Measurements from ENCODE around the gene KITLG. TPM values are rescaled to one million over a fixed set of nuclear protein-coding genes. Genes with fewer than 3 reads are reported as not detected.
A peak's percentile ranks its signal among the peaks of the same experiment; 100 is the strongest.
"Not testable (repeated sequence)": the region's sequence is repeated elsewhere in the genome, so short reads cannot be mapped to it uniquely, and the experiment has no call there.

KITLG gene
- total and polyA plus RNA-seq, 9 donors = 10.8 to 22.0 (median 13.7) TPM

DNA sequence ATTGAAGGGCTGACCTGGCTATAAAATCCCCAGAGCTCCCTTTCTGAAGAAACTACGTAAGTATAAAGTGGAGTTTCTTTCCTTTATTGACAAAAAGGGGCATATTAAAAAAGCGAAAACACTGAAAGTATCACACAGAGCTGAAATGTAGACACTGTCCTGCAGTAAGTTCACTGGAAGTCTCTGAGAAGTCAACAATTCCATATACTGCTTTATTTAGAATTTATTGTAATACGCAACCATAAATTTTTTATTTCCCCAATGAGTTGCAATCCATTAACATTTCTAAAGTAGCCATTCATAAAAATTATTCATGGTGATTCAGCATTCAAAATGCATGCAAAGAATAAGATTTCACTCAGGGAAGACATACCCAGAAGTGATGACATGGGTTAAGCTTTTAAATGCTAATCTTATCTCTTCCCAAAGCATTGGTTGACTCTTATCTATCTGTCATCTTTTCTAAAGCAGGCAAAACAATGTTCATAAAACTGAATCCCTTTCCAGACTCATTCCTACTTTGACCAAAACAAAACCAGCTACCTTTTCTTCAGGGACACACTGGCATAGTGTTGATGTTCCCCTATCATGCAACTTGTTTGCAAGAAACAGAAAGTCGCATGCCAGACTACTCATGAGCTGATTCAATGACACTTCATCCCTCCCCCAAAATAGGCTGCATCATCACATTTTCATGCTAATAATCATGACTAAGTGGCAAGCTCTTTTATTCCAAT is 17.3 kb downstream of the KITLG start:
- Histone ChIP-seq H3K4me3 (ENCODE audit: low read length) (no peak overlapping the region), H3K36me3 (ENCODE audit: control insufficient read depth, insufficient read depth, low read length) (no peaks in the 10 kb centered on the region), H3K27ac (ENCODE audit: low read length) (no peak overlapping the region), H3K27me3 (ENCODE audit: control insufficient read depth, insufficient read depth, low read length) (no peaks in the 10 kb centered on the region), H3K9me3 (replicated peaks; ENCODE audit: control insufficient read depth, low read depth, low read length) (no peaks in the 10 kb centered on the region), H3K4me1 (ENCODE audit: control insufficient read depth, insufficient read depth, low read length) (no peaks in the 10 kb centered on the region)
- no peak for DNase-seq
- no CpG with 5 or more reads among the region's 4 CpGs for WGBS (ENCODE audit: insufficient coverage)

GRCh38 chr12:88562151-88562550 is 18.1 kb downstream of the KITLG start:
- Histone ChIP-seq H3K36me3 (ENCODE audit: control insufficient read depth, insufficient read depth, low read length) (no peaks in the 10 kb centered on the region), H3K27ac (ENCODE audit: low read length) (no peak overlapping the region), H3K4me3 (ENCODE audit: low read length) (no peak overlapping the region), H3K9me3 (replicated peaks; ENCODE audit: control insufficient read depth, low read depth, low read length) (no peaks in the 10 kb centered on the region), H3K27me3 (ENCODE audit: control insufficient read depth, insufficient read depth, low read length) (no peaks in the 10 kb centered on the region), H3K4me1 (ENCODE audit: control insufficient read depth, insufficient read depth, low read length) (no peaks in the 10 kb centered on the region)
- no peak for DNase-seq
- WGBS (ENCODE audit: insufficient coverage) = no CpG with 5 or more reads among the region's 2 CpGs

GRCh38 chr12:88559772-88560171 is 20.5 kb downstream of the KITLG start:
- Histone ChIP-seq H3K36me3 (ENCODE audit: control insufficient read depth, insufficient read depth, low read length) (no peaks in the 10 kb centered on the region), H3K27me3 (ENCODE audit: control insufficient read depth, insufficient read depth, low read length) (no peaks in the 10 kb centered on the region), H3K27ac (ENCODE audit: low read length) (no peak overlapping the region), H3K4me1 (ENCODE audit: control insufficient read depth, insufficient read depth, low read length) (no peaks in the 10 kb centered on the region), H3K9me3 (replicated peaks; ENCODE audit: control insufficient read depth, low read depth, low read length) (no peaks in the 10 kb centered on the region), H3K4me3 (ENCODE audit: low read length) (no peak overlapping the region)
- DNase-seq = no peak
- WGBS (ENCODE audit: insufficient coverage) = 83% methylated on average over 1 of the region's 2 CpGs

DNA sequence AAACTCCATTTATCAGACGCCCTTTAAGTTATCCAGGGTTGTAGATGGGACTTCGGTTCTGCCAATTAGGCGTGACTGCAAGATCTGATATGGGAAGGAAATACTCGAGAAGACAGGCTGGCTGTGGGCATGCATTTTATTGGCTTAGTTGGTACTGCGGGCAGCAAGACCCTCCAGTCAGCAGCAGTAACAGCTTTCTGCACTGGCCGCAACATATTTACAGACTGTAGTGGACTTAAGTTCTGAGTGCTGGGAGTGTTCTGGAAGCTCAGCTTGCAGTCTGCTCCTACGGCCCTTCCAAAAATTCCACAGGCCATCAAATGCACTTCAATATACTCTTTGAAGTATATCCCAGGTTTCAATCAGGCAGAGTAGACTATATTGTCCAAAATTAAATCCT is 21.1 kb downstream of the KITLG start:
- no peak for DNase-seq
- no peak overlapping the region for H3K27ac ChIP-seq (ENCODE audit: low read length)
- no peaks in the 10 kb centered on the region for H3K9me3 ChIP-seq (replicated peaks; ENCODE audit: control insufficient read depth, low read depth, low read length)
- H3K27me3 ChIP-seq (ENCODE audit: control insufficient read depth, insufficient read depth, low read length) = no peaks in the 10 kb centered on the region
- 69% methylated on average over 4 of the region's 7 CpGs for WGBS (ENCODE audit: insufficient coverage)
- no peaks in the 10 kb centered on the region for H3K36me3 ChIP-seq (ENCODE audit: control insufficient read depth, insufficient read depth, low read length)
- H3K4me3 ChIP-seq (ENCODE audit: low read length) = no peak overlapping the region
- H3K4me1 ChIP-seq (ENCODE audit: control insufficient read depth, insufficient read depth, low read length) = no peaks in the 10 kb centered on the region

DNA sequence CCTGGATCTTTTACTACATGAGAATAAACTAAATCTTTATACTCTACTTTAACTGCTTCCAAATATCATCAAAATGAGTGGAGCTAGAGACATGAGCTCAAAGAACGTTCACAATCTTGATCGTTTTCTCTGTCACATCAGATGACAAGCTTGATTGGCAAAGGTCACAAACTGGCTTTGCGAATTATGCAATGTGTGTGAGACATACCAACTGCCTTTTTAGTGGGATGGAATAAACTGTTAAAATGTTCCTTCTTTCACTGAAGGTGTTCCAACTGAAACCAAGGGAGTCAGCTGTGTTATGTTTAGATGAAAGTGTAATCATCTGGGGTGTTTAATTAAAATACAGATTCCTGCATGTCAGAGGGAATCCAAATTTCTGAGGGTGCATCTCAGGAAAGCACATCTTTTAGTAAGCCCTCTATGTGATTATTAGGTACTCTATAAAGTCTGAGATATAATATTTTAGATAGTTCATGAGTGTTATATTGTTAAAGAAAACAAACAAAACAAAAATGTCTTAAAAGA is 21.9 kb downstream of the KITLG start:
- no peaks in the 10 kb centered on the region for H3K4me1 ChIP-seq (ENCODE audit: control insufficient read depth, insufficient read depth, low read length)
- no CpG with 5 or more reads among the region's 3 CpGs for WGBS (ENCODE audit: insufficient coverage)
- no peaks in the 10 kb centered on the region for H3K27me3 ChIP-seq (ENCODE audit: control insufficient read depth, insufficient read depth, low read length)
- no peaks in the 10 kb centered on the region for H3K9me3 ChIP-seq (replicated peaks; ENCODE audit: control insufficient read depth, low read depth, low read length)
- no peak for DNase-seq
- H3K36me3 ChIP-seq (ENCODE audit: control insufficient read depth, insufficient read depth, low read length) = no peaks in the 10 kb centered on the region
- H3K27ac ChIP-seq (ENCODE audit: low read length) = no peak overlapping the region
- no peak overlapping the region for H3K4me3 ChIP-seq (ENCODE audit: low read length)

GRCh38 chr12:88556213-88556774 is 24.0 kb downstream of the KITLG start:
- Histone ChIP-seq H3K27me3 (ENCODE audit: control insufficient read depth, insufficient read depth, low read length) (no peaks in the 10 kb centered on the region), H3K4me3 (ENCODE audit: low read length) (no peak overlapping the region), H3K27ac (ENCODE audit: low read length) (no peak overlapping the region), H3K9me3 (replicated peaks; ENCODE audit: control insufficient read depth, low read depth, low read length) (no peaks in the 10 kb centered on the region), H3K36me3 (ENCODE audit: control insufficient read depth, insufficient read depth, low read length) (no peaks in the 10 kb centered on the region), H3K4me1 (ENCODE audit: control insufficient read depth, insufficient read depth, low read length) (no peaks in the 10 kb centered on the region)
- no peak for DNase-seq
- 50% methylated on average over 2 of the region's 2 CpGs for WGBS (ENCODE audit: insufficient coverage)

DNA sequence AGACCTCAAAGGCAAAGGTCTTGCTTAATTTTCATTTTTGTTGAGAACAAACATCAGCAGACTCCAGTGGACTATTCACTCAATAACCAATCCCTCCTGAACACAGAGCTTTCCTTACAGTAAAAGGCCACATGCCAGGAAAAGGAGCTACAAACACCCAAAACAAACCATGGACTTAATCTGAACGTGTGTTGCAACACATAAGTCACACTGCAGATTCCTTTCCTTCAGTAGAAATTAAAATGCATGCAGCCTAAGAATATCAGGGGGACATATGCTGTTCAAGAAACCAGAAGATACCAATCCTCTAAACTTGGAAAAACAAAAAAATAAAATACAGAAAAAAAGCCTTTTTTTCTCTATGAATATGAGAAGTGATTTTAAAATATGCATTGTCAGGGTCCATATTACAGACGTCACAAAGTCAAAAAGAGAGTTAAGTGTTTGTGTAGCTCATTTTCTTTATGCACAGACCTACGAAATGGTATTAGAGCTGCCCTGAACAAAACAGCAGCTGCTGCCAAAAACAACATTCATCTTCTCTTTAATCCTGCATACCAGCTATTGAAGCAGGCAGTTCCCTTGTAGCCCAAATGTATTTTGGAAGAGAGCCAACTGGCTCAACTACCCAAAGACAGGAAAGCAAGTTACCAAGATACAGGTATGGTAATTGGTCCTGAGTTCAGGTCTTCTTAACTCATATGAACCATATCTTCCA is 26.2 kb downstream of the KITLG start:
- DNase-seq = peak; percentile 27
- no peak overlapping the region for H3K4me3 ChIP-seq (ENCODE audit: low read length)
- no peak overlapping the region for H3K27ac ChIP-seq (ENCODE audit: low read length)
- no peaks in the 10 kb centered on the region for H3K4me1 ChIP-seq (ENCODE audit: control insufficient read depth, insufficient read depth, low read length)
- WGBS (ENCODE audit: insufficient coverage) = no CpG with 5 or more reads among the region's 3 CpGs
- H3K27me3 ChIP-seq (ENCODE audit: control insufficient read depth, insufficient read depth, low read length) = no peaks in the 10 kb centered on the region
- no peaks in the 10 kb centered on the region for H3K36me3 ChIP-seq (ENCODE audit: control insufficient read depth, insufficient read depth, low read length)
- no peaks in the 10 kb centered on the region for H3K9me3 ChIP-seq (replicated peaks; ENCODE audit: control insufficient read depth, low read depth, low read length)

DNA sequence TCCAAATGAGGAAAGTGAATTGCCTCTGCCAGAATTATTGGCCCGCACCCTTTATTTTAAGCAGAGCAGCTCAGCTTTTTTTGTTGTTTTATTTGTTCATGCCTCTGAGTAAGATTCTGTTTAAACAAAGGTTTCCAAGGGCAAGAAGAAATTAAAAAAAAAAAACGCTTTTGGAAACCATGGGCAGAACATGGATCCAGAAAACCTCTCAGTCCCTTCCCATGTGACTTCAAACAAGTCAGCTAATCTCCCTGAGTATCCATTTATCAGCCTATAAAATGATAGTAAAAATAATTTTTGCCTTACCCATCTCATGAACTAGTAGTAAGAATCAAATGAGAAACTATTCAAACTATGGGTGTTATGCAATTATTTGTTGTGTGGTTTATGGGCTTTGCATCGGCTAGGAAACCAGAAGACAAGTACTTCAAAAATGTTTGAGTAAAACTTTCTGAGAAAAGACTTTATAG is 27.6 kb downstream of the KITLG start:
- Histone ChIP-seq H3K9me3 (replicated peaks; ENCODE audit: control insufficient read depth, low read depth, low read length) (no peaks in the 10 kb centered on the region), H3K4me3 (ENCODE audit: low read length) (no peak overlapping the region), H3K36me3 (ENCODE audit: control insufficient read depth, insufficient read depth, low read length) (no peaks in the 10 kb centered on the region), H3K4me1 (ENCODE audit: control insufficient read depth, insufficient read depth, low read length) (no peaks in the 10 kb centered on the region), H3K27ac (ENCODE audit: low read length) (no peak overlapping the region), H3K27me3 (ENCODE audit: control insufficient read depth, insufficient read depth, low read length) (no peaks in the 10 kb centered on the region)
- no peak for DNase-seq
- 100% methylated on average over 1 of the region's 3 CpGs for WGBS (ENCODE audit: insufficient coverage)

DNA sequence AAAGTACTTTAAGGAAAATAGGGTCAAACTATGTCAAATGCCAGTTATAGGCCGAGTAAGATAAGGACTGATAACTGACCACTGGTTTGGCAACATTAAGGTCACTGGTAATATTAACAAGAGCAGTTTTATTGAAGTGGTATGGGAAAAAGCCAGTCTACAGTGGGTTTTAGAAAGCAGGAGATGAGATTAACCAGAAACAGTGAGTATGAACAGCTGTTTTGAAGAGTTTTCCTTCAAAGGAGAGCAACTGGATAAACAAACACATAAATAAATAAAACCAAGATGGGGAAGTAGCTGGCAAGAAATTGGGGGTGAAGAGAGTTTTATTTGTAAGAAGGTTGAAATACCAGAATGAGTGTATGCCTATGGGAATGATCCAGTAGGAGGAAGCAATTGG is 30.3 kb downstream of the KITLG start:
- Histone ChIP-seq H3K27ac (ENCODE audit: low read length) (no peak overlapping the region), H3K27me3 (ENCODE audit: control insufficient read depth, insufficient read depth, low read length) (no peaks in the 10 kb centered on the region), H3K9me3 (replicated peaks; ENCODE audit: control insufficient read depth, low read depth, low read length) (no peaks in the 10 kb centered on the region), H3K4me1 (ENCODE audit: control insufficient read depth, insufficient read depth, low read length) (no peaks in the 10 kb centered on the region), H3K4me3 (ENCODE audit: low read length) (no peak overlapping the region), H3K36me3 (ENCODE audit: control insufficient read depth, insufficient read depth, low read length) (peaks cover 2% of the 10 kb centered on the region)
- no peak for DNase-seq
- WGBS (ENCODE audit: insufficient coverage) = no CpG with 5 or more reads among the region's 1 CpG

GRCh38 chr12:88547949-88548348 is 32.3 kb downstream of the KITLG start:
- not testable (repeated sequence) for DNase-seq; H3K27me3 ChIP-seq (ENCODE audit: control insufficient read depth, insufficient read depth, low read length); H3K36me3 ChIP-seq (ENCODE audit: control insufficient read depth, insufficient read depth, low read length); H3K9me3 ChIP-seq (replicated peaks; ENCODE audit: control insufficient read depth, low read depth, low read length); H3K27ac ChIP-seq (ENCODE audit: low read length); H3K4me3 ChIP-seq (ENCODE audit: low read length); H3K4me1 ChIP-seq (ENCODE audit: control insufficient read depth, insufficient read depth, low read length)
- 93% methylated on average over 3 of the region's 7 CpGs for WGBS (ENCODE audit: insufficient coverage)

Data from muscle of leg (tissue), 11 donors.